AG20443 (cell line): ENCODE measurements around the gene MAP3K9.

Experiments
- DNase-seq: peaks from one replicate; pipeline ENCODE4 v3.0.0; 2012; ENCODE audit warnings: low spot score, mixed read lengths

MAP3K9 gene

GRCh38 chr14:70698288-70698687 is 111.0 kb downstream of the MAP3K9 start:
- DNase-seq: peak; percentile 81

DNA sequence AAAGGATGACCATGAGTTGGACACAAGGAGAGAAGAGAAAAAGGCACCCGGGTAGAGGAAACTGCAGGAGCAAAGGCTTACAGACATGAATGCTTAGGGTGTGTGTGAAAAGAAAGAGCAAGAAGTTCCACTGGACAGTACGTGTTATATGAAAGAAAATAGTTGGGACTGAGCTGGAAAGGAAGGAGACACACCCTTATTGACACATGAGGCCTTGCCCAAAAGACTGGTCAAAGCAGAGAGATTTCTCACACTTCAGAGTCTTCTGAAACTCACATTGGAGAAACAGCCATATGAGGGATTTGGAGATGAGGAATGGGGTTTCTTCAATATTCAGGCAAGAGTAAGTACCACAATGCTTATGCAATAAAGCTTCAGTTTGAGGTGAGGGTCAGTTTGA is 111.6 kb downstream of the MAP3K9 start:
- peak; percentile 44 for DNase-seq

- no peak for DNase-seq
Measured at GRCh38 chr14:70696026-70696425, 113.3 kb downstream of the MAP3K9 start.

DNA sequence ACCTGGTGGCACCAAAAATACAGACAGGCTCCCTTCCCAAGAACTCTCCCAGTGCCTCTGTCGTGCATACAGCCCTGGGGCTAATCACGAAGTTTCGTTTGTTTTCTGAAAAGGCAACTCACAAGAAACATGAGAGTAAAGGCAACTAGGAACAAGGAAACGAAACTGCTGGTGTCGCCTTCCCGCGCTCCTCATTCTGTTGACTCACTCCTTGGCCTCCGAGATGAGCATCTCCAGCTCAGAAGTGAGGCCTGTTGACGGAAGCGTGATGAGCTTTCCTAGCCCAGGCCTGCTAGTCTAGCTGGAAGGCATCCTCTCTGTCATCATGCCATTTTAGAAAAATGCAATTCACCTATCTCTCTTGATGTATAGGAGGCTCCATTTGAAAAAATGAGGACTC is 117.1 kb downstream of the MAP3K9 start:
- DNase-seq: no peak

- DNase-seq: no peak
Measured at GRCh38 chr14:70685474-70686197, 123.7 kb downstream of the MAP3K9 start.

- no peak for DNase-seq
Measured at GRCh38 chr14:70683983-70684382, 125.3 kb downstream of the MAP3K9 start.

- DNase-seq: no peak
Measured at GRCh38 chr14:70680748-70681147, 128.6 kb downstream of the MAP3K9 start.

GRCh38 chr14:70677341-70677740 is 132.0 kb downstream of the MAP3K9 start:
- DNase-seq: no peak
